K562 (cell line): ENCODE results near the gene GLB1L3. TPM values are rescaled to one million over a fixed set of nuclear protein-coding genes. Genes with fewer than 3 reads are reported as not detected.
"Not testable (repeated sequence)": the region's sequence is repeated elsewhere in the genome, so short reads cannot be mapped to it uniquely, and the experiment has no call there.

ENCODE experiments used
- ATAC-seq: fragments of 200-7000 bp; cut with Tn5 transposase; 3 replicates; pipeline ENCODE4 v1.9.1; 2020; ENCODE audit warnings: moderate library complexity
- BruUV-seq: library from RNA; stranded (reverse); fragments of 400-500 nt; replicated peaks from 2 replicates; lab custom pipeline; 2021; lab: Mats Ljungman, UMichigan
- CTCF ChIA-PET: fragments of 300-600 bp; formaldehyde crosslinking; extraction: SDS; loops from one replicate; lab custom pipeline; 2021; ENCODE audit warnings: low intra/inter-chr PET ratio; lab: Yijun Ruan, JAX
- POLR2A ChIA-PET: fragments of 300-600, 350-650 bp; sonication (Branson Sonifier 250); formaldehyde crosslinking; extraction: SDS; loops from one replicate; lab custom pipeline; 2021; ENCODE audit warnings: antibody characterized with exemption, inconsistent platforms; lab: Yijun Ruan, JAX
- DNase-seq, 4 experiments: peaks; one replicate each; pipeline versions ENCODE4 v3.0.0 to v3.0.0-alpha.2; 2011 to 2018; ENCODE audit warnings: low spot score in 3 of 4, mixed read lengths in 3 of 4; ENCODE audit errors: extremely low read depth in 1 of 4
- FAIRE-seq: peaks from 2 replicates; lab custom pipeline; 2011; peaks lifted over from hg19 to GRCh38; lab: Jason Lieb, UNC
- H2AFZ ChIP-seq: 2 replicates; pipeline ENCODE4 v1.6.0; 2011; ENCODE audit warnings: low read depth, low read length, control low read depth, inconsistent platforms
- H3K27ac ChIP-seq: fragments of 200-600 bp; 3 replicates; pipeline ENCODE4 v1.8.0; 2011; ENCODE audit warnings: low read depth, mild to moderate bottlenecking, control low read depth, inconsistent platforms, low read length, moderate library complexity, mixed read lengths; ENCODE audit errors: extremely low read depth
- H3K27me3 ChIP-seq, 2 experiments: fragments of 300-600 bp in 1 of 2; 2 replicates in 1 of 2; 3 replicates in 1 of 2; pipeline versions ENCODE4 v1.6.0 to v1.8.0; 2011; ENCODE audit warnings: inconsistent platforms in 2 of 2, low read length in 2 of 2, mild to moderate bottlenecking in 1 of 2, mixed read lengths in 1 of 2, moderate library complexity in 1 of 2; ENCODE audit not compliant: control insufficient read depth in 2 of 2, insufficient read depth in 2 of 2
- H3K36me3 ChIP-seq: fragments of 300-600 bp; 3 replicates; pipeline ENCODE4 v1.8.0; 2011; ENCODE audit warnings: mild to moderate bottlenecking, low read length, inconsistent platforms; ENCODE audit not compliant: control insufficient read depth, insufficient read depth
- H3K4me1 ChIP-seq, 2 experiments: fragments of 200-600 bp in 1 of 2; replicated peaks in 1 of 2; 2 replicates in 1 of 2; 3 replicates in 1 of 2; pipeline versions ENCODE4 v1.5.1 to v1.8.0; 2011; ENCODE audit warnings: inconsistent platforms in 2 of 2, low read length in 2 of 2, mild to moderate bottlenecking in 1 of 2, mixed read lengths in 1 of 2, moderate library complexity in 1 of 2; ENCODE audit not compliant: control insufficient read depth in 2 of 2, insufficient read depth in 2 of 2
- H3K4me2 ChIP-seq: 2 replicates; pipeline ENCODE4 v1.6.1; 2011; ENCODE audit warnings: low read length, control low read depth, inconsistent platforms, mixed read lengths; ENCODE audit not compliant: insufficient read depth
- H3K4me3 ChIP-seq: fragments of 200-600 bp; sonication (generic), shearing (Covaris generic); 2 replicates; pipeline ENCODE4 v1.5.1; 2016; ENCODE audit warnings: control low read depth, inconsistent platforms
- H3K79me2 ChIP-seq: fragments of 200-600 bp; 3 replicates; pipeline ENCODE4 v1.8.0; 2011; ENCODE audit warnings: low read length, inconsistent platforms; ENCODE audit not compliant: control insufficient read depth, insufficient read depth
- H3K9ac ChIP-seq, 2 experiments: 2 replicates each; pipeline versions ENCODE4 v1.6.0 to v1.6.1; 2011; ENCODE audit warnings: low read depth in 2 of 2, low read length in 2 of 2, control low read depth in 1 of 2, inconsistent platforms in 1 of 2, mild to moderate bottlenecking in 1 of 2, mixed read lengths in 1 of 2; ENCODE audit not compliant: insufficient read depth in 1 of 2
- H3K9me1 ChIP-seq: one replicate; pipeline ENCODE4 v1.6.0; 2011; ENCODE audit warnings: inconsistent platforms, mild to moderate bottlenecking, low read length, moderate library complexity; ENCODE audit not compliant: control insufficient read depth, insufficient read depth
- H3K9me3 ChIP-seq: replicated peaks from 2 replicates; pipeline ENCODE4 v1.5.1; 2011; ENCODE audit warnings: low read depth, low read length, inconsistent platforms; ENCODE audit not compliant: control insufficient read depth, insufficient read depth
- H4K20me1 ChIP-seq: replicated peaks from 2 replicates; pipeline ENCODE4 v1.6.1; 2011; ENCODE audit warnings: low read length, inconsistent platforms, mixed read lengths; ENCODE audit not compliant: control insufficient read depth, insufficient read depth
- CEBPB ChIP-seq: fragments of 450-650 bp; IDR thresholded peaks from 2 replicates; pipeline ENCODE4 v1.6.1; 2016; ENCODE audit warnings: missing genetic modification characterization, missing compliant biosample characterization
- DMBX1 ChIP-seq: fragments of 250-450 bp; sonication (Bioruptor Pico); IDR thresholded peaks from 2 replicates; pipeline ENCODE4 v1.8.0; 2022; ENCODE audit warnings: inconsistent platforms, mild to moderate bottlenecking, moderate library complexity, borderline replicate concordance
- MAFG ChIP-seq: fragments of 450-650 bp; conservative IDR thresholded peaks from 2 replicates; pipeline ENCODE4 v1.6.1; 2016; ENCODE audit warnings: missing genetic modification characterization, missing compliant biosample characterization
- SRF ChIP-seq, 2 experiments: fragments of 250-450, 450-650 bp in 1 of 2; sonication (Bioruptor Pico) in 1 of 2; sonication (generic) in 1 of 2; formaldehyde crosslinking; IDR thresholded peaks; 2 replicates each; pipeline versions ENCODE4 v1.5.0 to v1.5.1; 2020 to 2022; ENCODE audit warnings: mild to moderate bottlenecking in 1 of 2, missing genetic modification reagents in 1 of 2
- TBP ChIP-seq: optimal IDR thresholded peaks from 2 replicates; pipeline ENCODE3; 2011; ENCODE audit warnings: low read depth, low read length, improper control_type of control experiment
- TCF7L2 ChIP-seq: fragments of 150-350 bp; IDR thresholded peaks from 2 replicates; pipeline ENCODE4 v1.6.1; 2016; ENCODE audit warnings: low read depth, mild to moderate bottlenecking, low read length, moderate library complexity
- ZBED1 ChIP-seq: IDR thresholded peaks from 2 replicates; pipeline ENCODE4 v1.6.1; 2014
- ZNF766 ChIP-seq: fragments of 200-800 bp; sonication (Bioruptor generic); conservative IDR thresholded peaks from 2 replicates; pipeline ENCODE4 v1.6.1; 2016; ENCODE audit warnings: missing genetic modification characterization, missing compliant biosample characterization
- WGBS: fragments of 100-300 bp; shearing (Covaris generic); methylation state at CpG from one replicate; pipeline ENCODE4 v1.1.6; 2016; ENCODE audit warnings: low coverage, mixed read lengths; ENCODE audit not compliant: insufficient coverage; ENCODE audit errors: missing lambda C conversion rate; 5-methylcytosine and 5-hydroxymethylcytosine counted together
- in situ Hi-C: fragments of 300-500 bp; cut with MboI; formaldehyde crosslinking; loops from 4 replicates; pipeline ENCODE4 v1.15.0; 2018; ENCODE audit warnings: inconsistent platforms, mixed read lengths
- intact Hi-C: fragments of 100-400 bp; cut with micrococcal nuclease; formaldehyde crosslinking; loops from 2 replicates; pipeline ENCODE4 v1.14.2; 2022
- polyA plus RNA-seq, 8 experiments: library from polyadenylated mRNA; depleted of rRNA in 4 of 8; stranded (reverse) in 5 of 8; unstranded in 3 of 8; fragments of >200 nt; fragmentation: Nextera tagmentation in 2 of 8; fragmentation: Illumina TruSeq in 1 of 8; extraction: Ambion mirVana in 2 of 8; extraction: Trizol in 1 of 8; gene quantifications; 2 replicates each; pipeline versions ENCODE4 v1.2.1 to v1.2.3, GENCODE V29; 2011 to 2014; ENCODE audit warnings: inconsistent platforms in 1 of 8, missing spikeins in 1 of 8
- total RNA-seq, 7 experiments: library from RNA; depleted of rRNA in 6 of 7; stranded (reverse); fragments of >200 nt in 6 of 7; fragmentation: Illumina TruSeq in 2 of 7; extraction: Trizol in 2 of 7; gene quantifications; 2 replicates each; pipeline versions ENCODE4 v1.2.1 to v1.2.3, GENCODE V29; 2011 to 2021; ENCODE audit warnings: low replicate concordance in 1 of 7
- TF ChIP-seq, protein P1 (sequence below): fragments of 250-450 bp; sonication (Bioruptor Pico); IDR thresholded peaks from 2 replicates; pipeline ENCODE4 v1.9.0; 2021; ENCODE audit warnings: mild to moderate bottlenecking, inconsistent platforms

GLB1L3 gene
- total and polyA plus RNA-seq, 9 of the 15 experiments (the other 6 are each of a cell fraction or from before 2014, with no cell fraction given), result 0.18 to 3.3 (median 0.49) TPM

DNA sequence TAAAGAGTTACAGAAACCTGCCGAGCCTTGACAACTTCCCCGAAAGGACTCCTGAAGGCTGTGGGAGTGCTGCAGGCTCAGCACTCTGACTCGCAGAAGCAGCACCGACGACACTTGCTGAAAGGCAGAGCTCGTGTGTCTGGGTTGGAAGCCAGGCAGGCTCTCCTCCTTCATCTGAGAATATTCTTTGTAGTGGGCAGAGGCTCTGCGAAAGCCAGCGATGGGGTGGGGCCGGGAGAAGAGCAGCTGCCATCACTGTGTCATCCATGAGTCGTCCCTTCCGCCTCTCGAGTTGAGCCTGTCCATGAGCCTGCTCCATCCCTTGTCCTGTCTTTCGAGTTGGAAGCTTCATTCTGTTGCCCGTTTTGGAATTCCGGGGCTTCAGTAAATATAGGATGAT is 67.5 kb downstream of the GLB1L3 start:
- in situ Hi-C loops (no loop called here), intact Hi-C loops (no loop called here)
- Histone ChIP-seq H3K4me3 (no peak overlapping the region), H3K9me3 (no peaks in the 10 kb centered on the region), H3K4me2 (no peak overlapping the region), H3K27me3 (no peaks in the 10 kb centered on the region), H4K20me1 (no peaks in the 10 kb centered on the region), H3K27ac (no peak overlapping the region), H3K79me2 (no peaks in the 10 kb centered on the region), H3K4me1 (no peaks in the 10 kb centered on the region; a peak in 1 of 5 replicates), H3K9me1 (no peaks in the 10 kb centered on the region), H2AFZ (no peak overlapping the region), H3K36me3 (no peaks in the 10 kb centered on the region), H3K9ac (no peak overlapping the region)
- DNase-seq (no peak), FAIRE-seq (no peak), ATAC-seq (no peak)
- no peak for TF ChIP-seq DMBX1 (CRISPR knock-in tag)
- TF ChIP-seq ZBED1, result no peak
- no peak for TF ChIP-seq CEBPB (tag)
- TF ChIP-seq SRF (CRISPR knock-in tag; IDR thresholded peaks at IDR 0.05), result no peak
- TF ChIP-seq, protein P1, sequence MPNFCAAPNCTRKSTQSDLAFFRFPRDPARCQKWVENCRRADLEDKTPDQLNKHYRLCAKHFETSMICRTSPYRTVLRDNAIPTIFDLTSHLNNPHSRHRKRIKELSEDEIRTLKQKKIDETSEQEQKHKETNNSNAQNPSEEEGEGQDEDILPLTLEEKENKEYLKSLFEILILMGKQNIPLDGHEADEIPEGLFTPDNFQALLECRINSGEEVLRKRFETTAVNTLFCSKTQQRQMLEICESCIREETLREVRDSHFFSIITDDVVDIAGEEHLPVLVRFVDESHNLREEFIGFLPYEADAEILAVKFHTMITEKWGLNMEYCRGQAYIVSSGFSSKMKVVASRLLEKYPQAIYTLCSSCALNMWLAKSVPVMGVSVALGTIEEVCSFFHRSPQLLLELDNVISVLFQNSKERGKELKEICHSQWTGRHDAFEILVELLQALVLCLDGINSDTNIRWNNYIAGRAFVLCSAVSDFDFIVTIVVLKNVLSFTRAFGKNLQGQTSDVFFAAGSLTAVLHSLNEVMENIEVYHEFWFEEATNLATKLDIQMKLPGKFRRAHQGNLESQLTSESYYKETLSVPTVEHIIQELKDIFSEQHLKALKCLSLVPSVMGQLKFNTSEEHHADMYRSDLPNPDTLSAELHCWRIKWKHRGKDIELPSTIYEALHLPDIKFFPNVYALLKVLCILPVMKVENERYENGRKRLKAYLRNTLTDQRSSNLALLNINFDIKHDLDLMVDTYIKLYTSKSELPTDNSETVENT (CRISPR knock-in tag), result no peak
- no peak for TF ChIP-seq TBP
- TF ChIP-seq TCF7L2, result no peak
- TF ChIP-seq ZNF766 (CRISPR knock-in tag), result no peak
- no peak for TF ChIP-seq MAFG (tag)
- ChIA-PET CTCF (no interaction called here), POLR2A (interaction anchor here (0.6 to 0.9 kb wide), 2 partner anchors 9 to 10 kb away, joined by 3 to 5 read pairs; no protein-coding TSS in a partner anchor)
- no TSS peak for BruUV-seq
- 68% methylated on average over 14 of the region's 15 CpGs for WGBS

DNA sequence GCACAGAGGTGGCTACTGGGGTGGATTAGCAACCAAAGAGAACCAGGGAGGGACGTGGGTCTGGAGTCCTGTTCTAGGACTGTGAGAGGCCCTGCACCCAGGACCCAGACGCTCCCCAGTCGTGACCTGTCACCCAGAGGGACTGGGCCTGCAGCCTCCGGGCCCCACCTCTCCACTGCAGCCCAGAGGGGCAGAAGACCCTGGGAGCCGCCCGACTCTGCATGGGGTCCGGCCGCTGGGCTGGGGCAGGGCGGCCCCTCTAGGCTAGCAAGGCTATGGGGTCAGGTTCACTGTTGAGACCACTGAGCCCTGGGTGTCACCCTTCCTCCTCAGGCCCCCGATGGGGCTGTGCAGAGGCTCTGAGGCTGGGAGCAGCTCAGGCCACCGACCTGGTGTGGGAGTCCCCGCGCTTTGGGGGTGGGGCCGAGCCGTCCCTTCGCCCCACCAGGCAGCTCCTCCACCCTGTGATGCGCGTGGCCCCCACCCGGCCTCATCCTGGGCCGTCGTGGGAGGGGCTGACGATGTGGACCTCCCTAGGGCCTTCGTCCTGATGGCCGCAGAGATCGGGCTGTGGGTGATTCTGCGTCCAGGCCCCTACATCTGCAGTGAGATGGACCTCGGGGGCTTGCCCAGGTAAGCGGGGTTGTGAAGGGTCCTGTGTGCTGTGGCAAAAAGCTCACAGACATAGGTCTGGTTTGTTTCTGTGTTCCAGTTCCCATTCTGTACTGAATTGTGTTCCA is 68.5 kb downstream of the GLB1L3 start:
- H3K9me1 ChIP-seq, FAIRE-seq, in situ Hi-C loops, H3K9ac ChIP-seq, H3K79me2 ChIP-seq, H3K27me3 ChIP-seq, H4K20me1 ChIP-seq, H3K4me3 ChIP-seq, H3K27ac ChIP-seq, DNase-seq, H3K4me2 ChIP-seq, H3K9me3 ChIP-seq, H3K36me3 ChIP-seq, intact Hi-C loops, POLR2A ChIA-PET, CTCF ChIA-PET, BruUV-seq, H3K4me1 ChIP-seq, H2AFZ ChIP-seq: not testable (repeated sequence)
- peak; percentile 52 for ATAC-seq
- whole genome bisulfite sequencing, result 45% methylated on average over 14 of the region's 28 CpGs
